GM18526 (cell line): ENCODE measurements around the gene EVC.

ENCODE experiments used
- POLR2A ChIP-seq: IDR thresholded peaks from 3 replicates; pipeline ENCODE4 v1.6.1; 2011; ENCODE audit not compliant: insufficient read length; ENCODE audit errors: extremely low read depth

EVC gene

DNA sequence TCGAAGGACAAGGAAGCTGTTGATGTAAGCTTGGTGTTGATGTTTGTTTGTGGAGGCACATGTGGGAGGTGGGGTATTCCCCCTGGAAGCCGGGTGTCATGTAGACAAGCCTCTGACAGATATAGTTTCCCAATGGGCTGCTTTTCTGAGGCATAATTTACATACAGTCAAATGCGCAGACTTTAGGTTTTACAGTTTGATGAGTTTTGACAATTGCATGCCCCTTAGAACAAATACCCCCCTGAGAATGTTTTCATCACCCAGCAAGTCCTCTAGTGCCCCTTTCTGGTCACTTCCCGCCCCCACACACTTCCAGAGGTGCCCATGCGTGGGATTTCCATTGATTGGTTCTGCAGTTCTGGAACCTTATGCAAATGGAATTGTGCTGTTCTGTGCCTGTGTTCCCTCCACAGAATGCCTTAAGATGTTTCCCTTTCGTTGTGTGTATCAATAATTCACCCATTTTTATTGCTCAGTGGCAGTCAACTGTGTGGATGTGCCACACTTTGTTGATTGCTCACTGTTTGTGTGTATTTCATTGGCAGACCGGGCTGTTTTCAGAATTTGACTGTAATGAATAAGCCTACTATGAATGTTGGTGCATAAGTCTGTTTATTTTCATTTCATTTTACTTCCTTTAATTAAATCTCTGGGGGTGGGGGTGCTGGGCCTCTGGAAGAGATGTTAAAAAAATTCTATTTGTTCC, 8.5 kb downstream of the EVC start:
- TF ChIP-seq POLR2A, result no peak

DNA sequence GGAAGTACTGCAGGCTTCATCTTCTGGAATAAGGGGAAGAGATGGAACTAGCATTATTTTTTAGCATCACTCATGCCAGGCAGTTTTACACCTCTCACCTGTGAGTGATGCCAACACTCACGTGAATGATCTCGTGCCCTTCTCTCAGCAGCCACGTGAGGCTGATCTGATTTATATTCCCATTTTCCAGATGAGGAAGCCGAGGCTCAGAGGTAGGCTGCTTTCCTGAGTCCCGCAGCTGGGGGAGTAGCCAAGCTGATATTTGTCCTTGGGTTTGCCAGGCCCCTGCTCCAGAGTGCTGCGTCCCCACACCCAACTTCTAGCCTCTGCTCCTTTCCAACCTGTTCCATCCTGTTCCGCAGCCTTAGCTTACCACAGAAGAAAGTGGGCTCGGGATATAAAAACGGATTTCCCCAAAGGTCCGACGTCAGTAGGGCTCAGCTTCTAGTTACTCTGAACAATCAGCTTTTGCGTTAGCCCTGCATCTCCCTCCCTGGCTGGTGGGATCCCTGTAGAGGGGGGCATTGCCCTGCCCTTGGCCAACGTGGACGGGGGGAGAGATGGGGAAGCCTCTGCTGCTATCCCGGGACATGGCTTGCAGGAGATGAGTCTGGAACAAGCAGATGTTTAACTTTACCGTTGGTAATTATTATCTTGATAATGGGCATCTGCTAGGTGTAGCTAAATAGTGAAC, 9.3 kb downstream of the EVC start:
- TF ChIP-seq POLR2A, result no peak

DNA sequence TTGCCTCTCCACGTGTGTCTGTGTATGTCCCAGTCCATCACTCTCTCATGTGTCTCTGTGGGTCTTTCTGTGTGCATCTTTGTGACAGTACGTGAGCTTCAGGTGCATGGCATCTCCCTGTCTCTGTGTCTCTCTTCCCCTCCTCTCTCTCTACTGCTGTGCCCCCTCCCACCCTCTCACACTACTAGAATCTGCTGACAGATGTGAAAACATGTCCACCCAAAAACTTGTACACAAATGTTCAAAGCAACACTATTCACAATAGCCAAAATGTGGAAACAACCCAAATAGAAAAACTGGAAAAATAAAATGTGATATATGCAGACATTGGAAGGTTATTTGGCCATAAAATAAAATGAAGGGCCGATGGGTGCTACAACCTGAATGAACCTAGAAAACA, 10.0 kb downstream of the EVC start:
- TF ChIP-seq POLR2A, result no peak

DNA sequence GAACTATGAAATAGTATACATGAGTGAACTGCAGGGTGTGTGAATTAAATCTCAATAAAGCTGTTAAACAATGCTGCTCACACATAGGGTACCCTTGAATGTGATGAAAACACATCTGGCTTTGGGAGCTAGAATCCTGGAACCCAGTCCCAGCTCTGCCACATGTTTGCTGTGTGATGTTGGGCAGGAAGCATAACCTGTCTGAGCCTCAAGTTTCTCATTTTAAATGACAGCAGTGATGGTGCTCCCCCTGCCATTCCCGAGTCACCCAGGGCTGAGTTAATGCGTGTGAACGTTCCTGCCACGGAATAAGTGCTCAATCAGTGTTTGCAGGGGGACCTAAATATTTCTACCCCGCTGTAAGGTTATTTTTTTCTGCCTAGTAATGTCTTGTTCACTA, 10.9 kb downstream of the EVC start:
- TF ChIP-seq POLR2A, result no peak

DNA sequence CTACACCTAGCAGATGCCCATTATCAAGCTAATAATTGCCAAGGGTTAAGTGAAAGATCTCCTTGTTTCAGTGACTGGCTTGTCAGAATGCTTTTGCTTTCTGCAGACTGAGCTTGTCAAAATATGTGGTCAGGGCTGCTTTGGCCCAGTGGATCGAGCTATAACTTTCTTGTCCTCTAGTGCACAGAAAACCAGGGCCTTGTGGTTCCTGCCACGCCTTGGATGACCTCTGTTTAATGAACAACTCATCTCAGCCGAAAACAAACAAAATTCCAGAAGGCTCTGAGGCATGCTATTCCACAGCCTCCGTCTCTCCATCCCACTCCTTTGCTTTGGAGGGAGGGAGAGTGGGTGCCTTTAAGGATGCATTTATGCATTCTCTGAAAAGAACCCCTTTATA, 11.3 kb downstream of the EVC start:
- no peak for TF ChIP-seq POLR2A

DNA sequence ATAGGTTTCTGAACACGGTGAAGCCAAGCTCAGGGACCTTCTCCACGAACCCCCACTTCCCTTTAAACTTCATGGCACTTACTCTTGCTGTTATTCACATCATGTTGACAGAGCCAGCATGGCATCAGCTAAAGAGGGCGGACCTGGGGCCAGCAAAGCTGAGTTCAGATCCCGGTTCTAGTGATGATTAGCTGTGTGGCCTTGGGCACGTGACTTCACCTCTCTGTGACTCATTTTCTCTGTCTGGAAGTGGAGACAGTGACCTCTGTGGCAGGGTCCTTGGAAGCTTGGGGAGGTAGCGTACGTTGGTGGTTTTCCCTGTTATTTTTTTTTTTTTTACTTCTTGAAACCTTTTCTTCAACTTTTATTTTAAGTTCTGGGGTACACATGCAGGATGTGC, 13.4 kb downstream of the EVC start:
- no peak for TF ChIP-seq POLR2A

DNA sequence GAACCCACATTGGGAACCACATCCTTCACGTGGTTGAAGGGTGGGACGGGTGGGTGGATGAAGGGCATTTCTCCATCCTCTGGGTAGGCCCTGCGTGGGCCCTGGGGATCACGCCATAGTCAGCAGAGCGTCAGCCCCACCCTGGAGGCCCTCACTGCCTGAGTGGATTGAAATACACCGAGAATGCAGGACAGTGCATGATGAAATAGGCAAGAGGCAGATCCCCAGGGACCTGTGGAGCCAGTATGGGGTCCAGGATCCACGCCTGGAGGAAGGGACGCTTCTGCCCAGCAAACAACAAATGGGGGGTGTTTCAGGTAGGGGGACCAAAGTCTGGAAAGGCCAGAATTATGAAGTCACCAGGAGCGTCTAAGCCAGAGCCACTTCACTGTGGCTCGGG, 19.4 kb downstream of the EVC start:
- TF ChIP-seq POLR2A, result no peak

DNA sequence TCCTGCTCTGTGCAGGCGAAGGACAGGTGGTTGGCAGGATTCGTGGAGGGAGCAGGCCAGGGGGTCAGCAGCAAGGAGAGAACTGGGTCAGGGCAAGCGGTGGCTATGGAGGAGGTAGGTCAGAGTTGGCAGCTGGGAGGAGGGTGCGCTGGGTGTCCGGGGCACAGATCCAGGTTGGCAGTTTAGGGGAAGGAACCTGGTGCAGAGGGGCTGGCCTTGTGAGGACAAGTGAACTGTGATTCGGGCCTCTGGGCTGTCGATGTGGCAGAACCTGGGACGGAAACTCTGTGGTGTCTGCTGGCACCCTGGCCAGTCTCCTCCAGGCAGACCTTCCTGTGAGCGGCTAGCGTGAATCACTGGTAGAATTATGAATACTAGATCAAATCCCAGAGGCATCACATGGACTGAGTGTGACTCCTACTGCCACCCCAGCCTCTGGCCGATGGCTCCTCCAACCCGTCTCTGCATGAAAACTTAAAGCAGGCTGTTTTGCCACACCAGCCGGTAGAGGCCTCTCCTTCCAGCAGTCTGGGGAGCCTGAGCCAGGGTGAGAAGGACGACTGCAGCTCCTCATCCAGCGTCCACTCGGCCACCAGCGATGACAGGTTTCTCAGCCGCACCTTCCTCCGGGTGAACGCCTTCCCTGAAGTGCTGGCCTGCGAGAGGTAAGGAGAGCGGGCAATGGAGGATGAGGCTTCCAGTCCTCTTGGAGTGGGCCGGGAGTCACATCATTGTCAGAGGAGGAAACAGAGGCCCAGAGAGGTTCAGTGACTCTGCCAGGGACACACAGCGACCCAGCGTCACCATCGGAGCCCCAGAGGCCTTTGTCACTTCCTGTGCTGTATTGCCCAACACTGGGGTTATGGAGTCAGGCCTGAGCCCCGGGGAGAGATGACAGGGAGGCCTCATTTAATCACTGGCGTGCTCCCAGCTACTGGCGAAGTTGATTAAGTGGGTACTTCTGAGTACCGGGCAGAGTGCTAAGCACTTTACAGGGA, 20.3 kb downstream of the EVC start:
- no peak for TF ChIP-seq POLR2A

DNA sequence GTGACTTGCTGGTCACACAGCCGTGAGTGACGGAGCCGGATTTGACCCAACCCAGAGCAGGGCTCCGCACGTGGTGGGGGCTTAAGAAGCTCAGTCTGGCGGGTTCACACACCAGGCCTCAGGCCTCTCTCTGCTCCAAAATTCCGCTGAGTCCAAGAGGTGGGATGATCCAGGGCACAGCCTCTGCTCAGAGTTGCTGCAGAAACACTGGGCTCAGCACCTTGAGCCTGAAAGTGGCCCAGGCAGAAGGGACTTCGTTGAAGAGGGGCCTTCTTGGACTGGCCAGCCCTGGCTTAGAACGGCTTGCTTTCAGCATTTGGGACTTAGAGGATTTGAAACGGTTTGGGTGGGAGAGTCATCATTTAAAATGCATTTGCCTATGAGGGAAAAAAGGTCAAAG, 21.2 kb downstream of the EVC start:
- TF ChIP-seq POLR2A, result no peak

DNA sequence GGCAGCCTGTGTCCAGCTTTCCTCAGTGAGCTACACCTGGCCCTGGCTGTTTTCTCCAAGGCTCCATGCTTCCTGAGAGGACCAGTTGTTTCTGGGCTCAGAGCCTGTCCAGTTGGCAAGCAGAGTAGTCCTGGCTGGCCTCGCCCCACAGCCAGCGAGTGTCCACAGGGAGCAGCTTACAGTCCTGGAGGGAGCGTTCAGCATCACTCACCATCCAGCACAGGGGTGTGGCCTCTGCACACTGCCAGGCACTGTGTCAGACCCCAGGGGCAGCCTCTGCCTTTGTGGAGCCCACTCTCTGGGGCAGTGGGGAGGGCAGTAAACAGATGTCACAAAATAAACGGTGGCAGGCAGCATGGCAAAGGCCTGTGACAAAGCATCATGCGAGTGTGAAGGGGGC, 23.9 kb downstream of the EVC start:
- TF ChIP-seq POLR2A, result no peak

DNA sequence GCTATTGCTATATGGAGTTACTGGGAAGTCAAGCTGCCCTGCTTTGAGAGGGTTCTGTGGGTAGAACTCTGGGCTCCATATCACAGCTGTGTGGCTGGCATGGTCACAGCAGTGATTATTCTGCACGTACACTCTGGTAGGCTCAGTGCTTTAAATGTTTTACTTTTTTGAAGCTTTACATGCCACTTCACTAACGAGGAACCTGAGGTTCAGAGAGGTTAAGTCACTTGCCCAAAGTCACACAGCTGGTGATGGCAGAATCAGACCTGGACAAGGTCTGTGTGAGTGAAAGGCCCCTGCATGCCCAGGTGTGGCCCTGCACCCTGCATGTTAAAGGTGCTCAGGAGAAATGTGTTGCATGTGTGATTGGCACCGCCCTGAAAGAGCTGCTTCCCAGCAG, 24.5 kb downstream of the EVC start:
- TF ChIP-seq POLR2A, result no peak

DNA sequence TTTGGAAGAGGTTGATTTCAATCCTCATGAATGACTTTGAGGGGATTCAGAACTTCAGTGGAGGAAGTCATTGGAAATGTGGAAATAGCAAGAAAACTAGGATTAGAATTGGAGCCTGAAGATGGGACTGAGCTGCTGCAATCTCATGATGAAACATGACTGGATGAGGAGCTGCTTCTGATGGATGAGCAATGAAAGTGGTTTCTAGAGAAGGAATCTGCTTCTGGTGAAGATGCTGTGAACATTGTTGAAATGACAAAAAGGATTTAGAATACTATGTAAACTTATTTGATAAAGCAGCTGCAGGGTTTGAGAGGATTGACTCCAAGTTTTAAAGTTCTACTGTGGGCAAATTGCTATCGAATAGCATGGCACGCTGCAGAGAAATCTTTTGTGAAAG, 27.1 kb downstream of the EVC start:
- TF ChIP-seq POLR2A, result no peak

DNA sequence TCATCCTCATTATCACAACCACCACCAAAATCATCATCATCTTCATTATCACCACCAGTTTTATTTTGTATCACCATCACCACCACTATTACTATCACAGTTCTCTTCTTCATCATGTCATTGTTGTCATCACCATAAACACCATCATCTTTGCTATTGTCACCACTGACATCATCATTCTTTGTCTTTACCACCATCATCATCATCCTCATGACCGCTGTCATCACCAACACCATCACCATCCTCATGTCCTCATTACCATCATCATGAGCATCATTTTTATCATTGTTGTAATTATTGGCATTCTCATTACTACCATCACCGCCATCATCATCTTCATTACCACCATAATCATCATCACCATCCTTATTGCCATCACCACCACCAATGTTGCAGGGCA, 31.4 kb downstream of the EVC start:
- TF ChIP-seq POLR2A, result no peak

DNA sequence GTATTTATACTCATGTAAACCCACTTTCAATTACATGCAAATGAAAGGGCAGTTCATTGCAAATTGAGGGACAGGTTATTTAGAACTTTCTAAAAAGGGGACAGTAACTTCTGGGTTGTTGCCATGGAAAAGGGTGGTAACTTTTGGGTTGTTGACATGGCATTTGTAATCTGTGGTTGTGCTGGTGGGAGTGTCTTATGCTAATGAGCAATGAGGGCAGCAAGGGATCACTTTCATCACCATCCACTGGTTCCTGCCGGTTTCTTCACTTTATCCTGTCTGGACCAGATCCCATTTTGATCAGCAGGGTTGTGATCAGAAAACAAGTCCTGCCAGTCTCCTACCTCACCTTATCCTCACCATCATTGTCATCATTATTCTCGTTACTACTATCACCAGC, 32.0 kb downstream of the EVC start:
- no peak for TF ChIP-seq POLR2A

DNA sequence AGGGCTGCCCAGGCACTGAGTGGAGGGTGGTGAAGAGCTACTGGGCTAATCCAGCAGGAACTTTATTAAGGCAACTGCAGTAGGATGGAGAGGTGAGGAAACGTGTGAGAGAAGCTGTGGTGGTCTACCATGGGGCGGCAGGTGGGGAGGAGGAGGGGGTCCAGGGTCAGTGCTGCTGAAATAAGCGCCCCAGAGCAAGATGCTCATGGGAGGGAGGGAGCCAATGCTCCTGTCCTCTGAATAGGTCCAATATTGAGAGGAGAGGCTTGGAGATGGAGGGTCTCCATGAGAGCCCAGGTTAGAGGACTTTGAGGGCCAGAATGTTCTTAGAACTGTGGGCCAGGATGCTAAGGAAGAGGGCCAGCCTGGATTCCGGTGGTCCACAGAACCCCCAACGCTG, 35.2 kb downstream of the EVC start:
- no peak for TF ChIP-seq POLR2A
